IMR-90 (cell line): Measurements from ENCODE around the gene EIF1B.

Source experiments
- CEBPB ChIP-seq: IDR thresholded peaks from 2 replicates; pipeline ENCODE4 v1.6.1; 2012; ENCODE audit warnings: low read depth, low read length, improper control_type of control experiment
- CHD1 ChIP-seq: IDR thresholded peaks from 2 replicates; pipeline ENCODE4 v1.6.1; 2012; ENCODE audit warnings: low read depth, low read length, improper control_type of control experiment
- CTCF ChIP-seq: conservative IDR thresholded peaks from 2 replicates; pipeline ENCODE4 v1.5.1; 2012; ENCODE audit warnings: mild to moderate bottlenecking, low read depth, low read length, improper control_type of control experiment
- FOS ChIP-seq: fragments of 150-350 bp; IDR thresholded peaks from 2 replicates; pipeline ENCODE4 v1.6.1; 2016; ENCODE audit warnings: low read depth, low read length
- MAZ ChIP-seq: IDR thresholded peaks from 2 replicates; pipeline ENCODE4 v1.6.1; 2012; ENCODE audit warnings: low read depth, mild to moderate bottlenecking, low read length, improper control_type of control experiment, moderate library complexity, borderline replicate concordance
- MXI1 ChIP-seq: IDR thresholded peaks from 2 replicates; pipeline ENCODE4 v1.6.1; 2012; ENCODE audit warnings: low read depth, mild to moderate bottlenecking, low read length, moderate library complexity, borderline replicate concordance
- NFE2L2 ChIP-seq: fragments of 150-350 bp; IDR thresholded peaks from 2 replicates; pipeline ENCODE4 v1.6.1; 2016; ENCODE audit warnings: low read depth, mild to moderate bottlenecking, low read length
- POLR2A ChIP-seq: IDR thresholded peaks from 2 replicates; pipeline ENCODE4 v1.6.1; 2012; ENCODE audit warnings: mild to moderate bottlenecking, low read depth, low read length
- RAD21 ChIP-seq: IDR thresholded peaks from 2 replicates; pipeline ENCODE4 v1.6.1; 2012; ENCODE audit warnings: low read length, improper control_type of control experiment
- RCOR1 ChIP-seq: IDR thresholded peaks from 2 replicates; pipeline ENCODE4 v1.6.1; 2012; ENCODE audit warnings: mild to moderate bottlenecking, low read length, improper control_type of control experiment; ENCODE audit not compliant: insufficient replicate concordance
- RFX5 ChIP-seq: IDR thresholded peaks from 2 replicates; pipeline ENCODE4 v1.8.0; 2012; ENCODE audit warnings: low read depth, mild to moderate bottlenecking, low read length, moderate library complexity
- SMC3 ChIP-seq: fragments of 150-350 bp; IDR thresholded peaks from 2 replicates; pipeline ENCODE4 v1.6.1; 2016; ENCODE audit warnings: low read depth, mild to moderate bottlenecking, antibody characterized with exemption, low read length, moderate library complexity
- TF ChIP-seq, protein P1 (sequence below): fragments of 150-350 bp; IDR thresholded peaks from 2 replicates; pipeline ENCODE4 v1.6.1; 2017; ENCODE audit warnings: mild to moderate bottlenecking, antibody characterized with exemption, low read length, low read depth
- TF ChIP-seq, protein P2 (sequence below): fragments of 150-350 bp; IDR thresholded peaks from 2 replicates; pipeline ENCODE4 v1.6.1; 2016; ENCODE audit warnings: low read depth, mild to moderate bottlenecking, low read length, moderate library complexity, borderline replicate concordance

DNA sequence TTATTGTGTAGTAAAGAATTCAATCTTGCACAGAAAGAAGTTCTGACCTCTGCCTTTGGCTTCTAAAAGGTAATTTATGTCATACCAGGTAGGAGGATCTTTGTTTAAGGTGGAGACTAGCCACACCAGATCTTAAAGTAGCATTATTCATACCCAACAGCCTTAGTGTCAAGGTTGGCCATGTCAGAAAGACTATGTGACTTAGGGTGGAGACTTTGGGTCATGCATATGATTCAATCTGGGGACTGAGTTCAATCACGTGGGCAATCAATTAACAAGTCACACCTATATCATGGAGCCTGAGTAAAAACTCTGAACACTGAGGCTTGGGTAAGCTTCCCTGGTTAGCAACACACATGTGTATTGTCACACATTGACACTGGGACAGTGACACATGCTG, 48.9 kb downstream of the EIF1B start:
- TF ChIP-seq CTCF (no peak), NFE2L2 (no peak), FOS (no peak), RCOR1 (no peak), POLR2A (no peak), RFX5 (no peak), MXI1 (no peak), MAZ (no peak), CHD1 (no peak), CEBPB (no peak), RAD21 (no peak), SMC3 (no peak)
- TF ChIP-seq, protein P1, sequence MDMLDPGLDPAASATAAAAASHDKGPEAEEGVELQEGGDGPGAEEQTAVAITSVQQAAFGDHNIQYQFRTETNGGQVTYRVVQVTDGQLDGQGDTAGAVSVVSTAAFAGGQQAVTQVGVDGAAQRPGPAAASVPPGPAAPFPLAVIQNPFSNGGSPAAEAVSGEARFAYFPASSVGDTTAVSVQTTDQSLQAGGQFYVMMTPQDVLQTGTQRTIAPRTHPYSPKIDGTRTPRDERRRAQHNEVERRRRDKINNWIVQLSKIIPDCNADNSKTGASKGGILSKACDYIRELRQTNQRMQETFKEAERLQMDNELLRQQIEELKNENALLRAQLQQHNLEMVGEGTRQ = no peak
- TF ChIP-seq, protein P2, sequence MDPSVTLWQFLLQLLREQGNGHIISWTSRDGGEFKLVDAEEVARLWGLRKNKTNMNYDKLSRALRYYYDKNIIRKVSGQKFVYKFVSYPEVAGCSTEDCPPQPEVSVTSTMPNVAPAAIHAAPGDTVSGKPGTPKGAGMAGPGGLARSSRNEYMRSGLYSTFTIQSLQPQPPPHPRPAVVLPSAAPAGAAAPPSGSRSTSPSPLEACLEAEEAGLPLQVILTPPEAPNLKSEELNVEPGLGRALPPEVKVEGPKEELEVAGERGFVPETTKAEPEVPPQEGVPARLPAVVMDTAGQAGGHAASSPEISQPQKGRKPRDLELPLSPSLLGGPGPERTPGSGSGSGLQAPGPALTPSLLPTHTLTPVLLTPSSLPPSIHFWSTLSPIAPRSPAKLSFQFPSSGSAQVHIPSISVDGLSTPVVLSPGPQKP = no peak
